NB4 (cell line): Measurements from ENCODE around the gene PBX3.

Experiments
- MYC ChIP-seq: IDR thresholded peaks from 2 replicates; pipeline ENCODE4 v1.6.1; 2011; ENCODE audit warnings: low read depth, low read length
- POLR2A ChIP-seq: IDR thresholded peaks from 2 replicates; pipeline ENCODE4 v1.6.1; 2011; ENCODE audit warnings: mild to moderate bottlenecking; ENCODE audit not compliant: insufficient read length; ENCODE audit errors: extremely low read depth
- TF ChIP-seq, protein P1 (sequence below): IDR thresholded peaks from one replicate; pipeline ENCODE4 v1.5.1; 2012; ENCODE audit warnings: low read depth, low read length

DNA sequence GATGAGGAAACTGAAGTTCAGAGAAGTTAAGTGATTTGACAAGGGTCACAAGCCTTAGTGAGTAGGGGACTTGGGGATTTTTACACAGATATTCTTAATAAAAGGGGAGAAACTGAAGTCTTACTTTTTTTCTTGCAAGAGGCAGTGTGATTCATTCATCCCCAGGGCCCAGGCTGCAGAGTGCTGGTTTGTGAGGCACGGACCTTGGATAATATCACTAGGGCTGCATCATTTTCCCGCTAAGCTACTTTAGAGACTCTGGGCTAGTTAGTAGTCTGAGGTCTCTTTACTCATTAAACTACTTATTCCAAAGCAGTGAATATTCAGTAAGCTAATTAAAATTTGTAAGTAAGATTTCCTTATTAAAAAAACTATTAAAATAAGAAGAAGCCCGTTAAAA, 195.0 kb downstream of the PBX3 start:
- TF ChIP-seq, protein P1, sequence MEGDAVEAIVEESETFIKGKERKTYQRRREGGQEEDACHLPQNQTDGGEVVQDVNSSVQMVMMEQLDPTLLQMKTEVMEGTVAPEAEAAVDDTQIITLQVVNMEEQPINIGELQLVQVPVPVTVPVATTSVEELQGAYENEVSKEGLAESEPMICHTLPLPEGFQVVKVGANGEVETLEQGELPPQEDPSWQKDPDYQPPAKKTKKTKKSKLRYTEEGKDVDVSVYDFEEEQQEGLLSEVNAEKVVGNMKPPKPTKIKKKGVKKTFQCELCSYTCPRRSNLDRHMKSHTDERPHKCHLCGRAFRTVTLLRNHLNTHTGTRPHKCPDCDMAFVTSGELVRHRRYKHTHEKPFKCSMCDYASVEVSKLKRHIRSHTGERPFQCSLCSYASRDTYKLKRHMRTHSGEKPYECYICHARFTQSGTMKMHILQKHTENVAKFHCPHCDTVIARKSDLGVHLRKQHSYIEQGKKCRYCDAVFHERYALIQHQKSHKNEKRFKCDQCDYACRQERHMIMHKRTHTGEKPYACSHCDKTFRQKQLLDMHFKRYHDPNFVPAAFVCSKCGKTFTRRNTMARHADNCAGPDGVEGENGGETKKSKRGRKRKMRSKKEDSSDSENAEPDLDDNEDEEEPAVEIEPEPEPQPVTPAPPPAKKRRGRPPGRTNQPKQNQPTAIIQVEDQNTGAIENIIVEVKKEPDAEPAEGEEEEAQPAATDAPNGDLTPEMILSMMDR: no peak
- TF ChIP-seq POLR2A (no peak), MYC (no peak)
